Measurements from ENCODE around the gene EXOSC2. TPM values are rescaled to one million over a fixed set of nuclear protein-coding genes. Genes with fewer than 3 reads are reported as not detected.
A peak's percentile ranks its signal among the peaks of the same experiment; 100 is the strongest.

Gene EXOSC2
- total RNA-seq, 2 experiments from 2014 or later, result 77.3 to 80.5 TPM

DNA sequence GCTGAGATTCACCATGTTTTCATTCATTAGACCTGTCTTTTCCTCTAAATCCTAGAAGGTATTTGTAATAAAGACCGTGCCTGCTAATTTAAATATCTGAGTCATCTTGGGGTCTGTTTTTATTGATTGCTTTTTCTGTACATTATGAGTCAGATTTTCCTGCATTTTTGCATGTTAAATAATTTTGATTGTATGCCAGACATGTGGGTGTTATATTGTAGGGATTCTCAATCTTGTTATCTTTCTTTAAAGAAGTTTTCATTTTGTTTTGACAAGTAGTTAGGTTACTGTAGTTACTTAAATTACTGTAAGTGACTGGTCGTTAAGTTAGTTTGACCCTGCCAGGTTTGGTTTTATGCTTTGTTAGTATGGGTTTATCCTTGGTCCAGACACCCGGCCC is 35.1 kb downstream of the EXOSC2 start:
- POLR2A ChIA-PET, result no interaction called here
- CTCF ChIA-PET, result no interaction called here
- H3K36me3 Mint-ChIP-seq, result no peaks in the 10 kb centered on the region
- H3K9me3 Mint-ChIP-seq, result no peaks in the 10 kb centered on the region
- H3K4me3 Mint-ChIP-seq, result no peak overlapping the region
- intact Hi-C loops (cut with micrococcal nuclease), result no loop called here
- peaks cover 17% of the 10 kb centered on the region for H3K4me1 Mint-ChIP-seq (ENCODE audit: low read depth)
- H3K27me3 Mint-ChIP-seq, result no peaks in the 10 kb centered on the region
- DNase-seq, result no peak
- no peak overlapping the region for H3K27ac Mint-ChIP-seq

DNA sequence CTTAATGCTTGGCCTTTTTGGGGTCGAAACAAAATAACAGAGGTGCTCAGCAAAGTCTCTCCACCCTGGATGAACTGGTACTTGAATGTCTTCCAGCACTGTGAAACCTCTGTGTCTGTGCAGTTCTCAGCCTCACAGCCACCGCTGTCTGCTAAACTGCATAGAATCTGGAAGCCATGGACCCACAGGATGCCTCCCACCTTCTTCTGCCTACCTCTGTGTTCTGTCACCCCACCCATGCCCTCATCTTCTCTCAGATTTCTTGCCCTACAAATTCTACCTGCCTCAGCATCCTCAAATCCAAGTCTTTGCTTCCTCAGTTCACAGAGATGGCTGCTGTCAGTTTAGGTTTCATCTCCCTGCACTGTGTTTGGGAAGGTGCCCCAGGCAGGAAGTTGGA is 35.6 kb downstream of the EXOSC2 start:
- no peaks in the 10 kb centered on the region for H3K27me3 Mint-ChIP-seq
- ChIA-PET POLR2A (no interaction called here), CTCF (no interaction called here)
- DNase-seq, result no peak
- no peak overlapping the region for H3K27ac Mint-ChIP-seq
- intact Hi-C loops (cut with micrococcal nuclease), result no loop called here
- H3K4me1 Mint-ChIP-seq (ENCODE audit: low read depth), result peaks cover 19% of the 10 kb centered on the region
- H3K9me3 Mint-ChIP-seq, result no peaks in the 10 kb centered on the region
- H3K4me3 Mint-ChIP-seq, result no peak overlapping the region
- H3K36me3 Mint-ChIP-seq, result no peaks in the 10 kb centered on the region

- intact Hi-C loops (cut with micrococcal nuclease), result no loop called here
- CTCF ChIA-PET, result interaction anchor here (0.6 to 2.0 kb wide), 5 partner anchors 12 to 40 kb away, joined by 3 to 15 read pairs (median 3); no protein-coding TSS in a partner anchor
- Mint-ChIP-seq H3K36me3 (no peaks in the 10 kb centered on the region), H3K27ac (no peak overlapping the region), H3K27me3 (no peaks in the 10 kb centered on the region), H3K9me3 (no peaks in the 10 kb centered on the region), H3K4me3 (no peak overlapping the region), H3K4me1 (ENCODE audit: low read depth) (peaks cover 19% of the 10 kb centered on the region)
- DNase-seq, result no peak
- POLR2A ChIA-PET, result interaction anchor here (0.6 to 0.7 kb wide), 3 partner anchors 14 to 680 kb away, joined by 3 read pairs; no protein-coding TSS in a partner anchor
These were observed 37.8 kb downstream of the EXOSC2 start for GRCh38 chr9:130731355-130731754.

DNA sequence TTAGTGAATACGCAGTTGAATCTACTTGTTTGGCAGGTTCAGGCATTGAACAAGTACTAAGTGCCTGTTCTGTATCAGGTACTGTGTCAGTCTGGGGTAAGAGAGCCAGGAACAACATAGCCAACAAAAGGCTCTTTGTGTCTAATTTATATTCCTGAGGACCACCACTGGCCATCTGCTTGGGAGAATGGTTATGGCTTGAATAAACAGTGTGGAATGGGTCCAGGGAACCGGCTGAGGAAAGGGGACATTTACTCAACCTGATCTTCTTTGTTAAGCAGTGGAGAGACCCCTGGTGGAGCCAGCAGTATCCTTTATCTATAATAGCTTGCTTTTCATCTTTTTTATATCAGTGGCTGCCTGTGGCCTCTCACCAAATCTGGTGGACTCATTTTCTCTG is 38.6 kb downstream of the EXOSC2 start:
- no peak overlapping the region for H3K4me3 Mint-ChIP-seq
- H3K36me3 Mint-ChIP-seq, result no peaks in the 10 kb centered on the region
- intact Hi-C loops (cut with micrococcal nuclease), result no loop called here
- DNase-seq, result no peak
- H3K9me3 Mint-ChIP-seq, result no peaks in the 10 kb centered on the region
- CTCF ChIA-PET, result interaction anchor here (1.1 to 2.0 kb wide), 3 partner anchors 25 to 39 kb away, joined by 3 to 15 read pairs (median 3); no protein-coding TSS in a partner anchor
- POLR2A ChIA-PET, result no interaction called here
- no peaks in the 10 kb centered on the region for H3K27me3 Mint-ChIP-seq
- H3K4me1 Mint-ChIP-seq (ENCODE audit: low read depth), result peaks cover 19% of the 10 kb centered on the region
- H3K27ac Mint-ChIP-seq, result no peak overlapping the region

DNA sequence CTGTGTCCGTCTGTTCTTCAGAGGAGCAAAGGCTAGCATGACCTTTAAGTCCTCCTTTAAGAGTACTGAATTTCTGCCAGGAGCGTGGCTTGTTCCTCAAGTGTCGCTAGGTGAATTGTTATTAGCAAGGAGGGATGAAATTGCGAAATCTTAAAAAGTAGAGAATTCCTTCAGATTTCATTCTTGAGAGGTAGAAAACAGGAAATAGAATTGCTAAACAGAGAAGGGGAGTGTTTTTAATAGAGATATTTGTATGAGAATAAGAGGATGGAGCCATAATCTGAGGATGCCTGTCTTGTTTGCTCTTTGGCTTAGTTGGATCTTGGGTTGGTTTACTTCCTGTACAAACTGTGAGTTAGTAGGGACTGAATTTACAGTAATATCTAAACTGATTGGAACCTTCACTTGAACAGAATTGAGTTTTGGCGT is 39.2 kb downstream of the EXOSC2 start:
- no peaks in the 10 kb centered on the region for H3K9me3 Mint-ChIP-seq
- H3K36me3 Mint-ChIP-seq, result no peaks in the 10 kb centered on the region
- intact Hi-C loops (cut with micrococcal nuclease), result no loop called here
- H3K27ac Mint-ChIP-seq, result no peak overlapping the region
- ChIA-PET POLR2A (no interaction called here), CTCF (interaction anchor here (2.0 kb wide), 1 partner anchor 31 kb away, joined by 15 read pairs; no protein-coding TSS in a partner anchor)
- H3K4me1 Mint-ChIP-seq (ENCODE audit: low read depth), result peaks cover 19% of the 10 kb centered on the region
- H3K27me3 Mint-ChIP-seq, result no peaks in the 10 kb centered on the region
- no peak for DNase-seq
- H3K4me3 Mint-ChIP-seq, result no peak overlapping the region

DNA sequence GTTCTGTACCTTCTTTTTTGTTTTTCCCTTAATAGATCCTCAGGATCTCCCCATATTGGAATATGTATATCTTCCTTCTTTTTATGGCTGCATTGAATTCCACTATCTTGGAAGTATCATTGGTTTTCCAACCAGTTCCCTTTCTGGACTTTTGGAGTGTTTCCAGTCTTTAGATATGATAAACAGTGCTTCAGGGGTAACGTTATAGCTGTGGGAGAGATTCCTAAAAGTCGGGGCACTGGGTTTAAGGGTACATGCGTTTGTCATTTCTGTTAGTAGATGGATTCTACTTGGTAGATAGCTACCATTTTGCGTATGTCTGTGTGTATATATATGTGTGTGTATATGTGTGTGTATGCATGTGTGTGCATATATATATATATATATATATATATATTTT is 42.0 kb downstream of the EXOSC2 start:
- H3K9me3 Mint-ChIP-seq, result no peaks in the 10 kb centered on the region
- no peak overlapping the region for H3K4me3 Mint-ChIP-seq
- H3K27me3 Mint-ChIP-seq, result no peaks in the 10 kb centered on the region
- no peak overlapping the region for H3K27ac Mint-ChIP-seq
- intact Hi-C loops (cut with micrococcal nuclease), result no loop called here
- H3K4me1 Mint-ChIP-seq (ENCODE audit: low read depth), result peaks cover 7% of the 10 kb centered on the region
- POLR2A ChIA-PET, result no interaction called here
- CTCF ChIA-PET, result interaction anchor here (1.1 kb wide), 1 partner anchor 34 kb away, joined by 5 read pairs; no protein-coding TSS in a partner anchor
- no peak for DNase-seq
- no peaks in the 10 kb centered on the region for H3K36me3 Mint-ChIP-seq

- ChIA-PET POLR2A (no interaction called here), CTCF (no interaction called here)
- Mint-ChIP-seq H3K4me3 (no peak overlapping the region), H3K27ac (no peak overlapping the region), H3K4me1 (ENCODE audit: low read depth) (peaks cover 11% of the 10 kb centered on the region), H3K9me3 (no peaks in the 10 kb centered on the region), H3K36me3 (no peaks in the 10 kb centered on the region), H3K27me3 (no peaks in the 10 kb centered on the region)
- intact Hi-C loops (cut with micrococcal nuclease), result no loop called here
- DNase-seq, result no peak
These were observed 43.3 kb downstream of the EXOSC2 start for GRCh38 chr9:130736834-130737233.

- H3K36me3 Mint-ChIP-seq, result no peaks in the 10 kb centered on the region
- no peak overlapping the region for H3K4me3 Mint-ChIP-seq
- ChIA-PET POLR2A (no interaction called here), CTCF (no interaction called here)
- H3K27ac Mint-ChIP-seq, result no peak overlapping the region
- H3K4me1 Mint-ChIP-seq (ENCODE audit: low read depth), result peaks cover 7% of the 10 kb centered on the region
- H3K9me3 Mint-ChIP-seq, result no peaks in the 10 kb centered on the region
- intact Hi-C loops (cut with micrococcal nuclease), result no loop called here
- no peak for DNase-seq
- H3K27me3 Mint-ChIP-seq, result no peaks in the 10 kb centered on the region
These were observed 44.7 kb downstream of the EXOSC2 start for GRCh38 chr9:130738281-130738680.

DNA sequence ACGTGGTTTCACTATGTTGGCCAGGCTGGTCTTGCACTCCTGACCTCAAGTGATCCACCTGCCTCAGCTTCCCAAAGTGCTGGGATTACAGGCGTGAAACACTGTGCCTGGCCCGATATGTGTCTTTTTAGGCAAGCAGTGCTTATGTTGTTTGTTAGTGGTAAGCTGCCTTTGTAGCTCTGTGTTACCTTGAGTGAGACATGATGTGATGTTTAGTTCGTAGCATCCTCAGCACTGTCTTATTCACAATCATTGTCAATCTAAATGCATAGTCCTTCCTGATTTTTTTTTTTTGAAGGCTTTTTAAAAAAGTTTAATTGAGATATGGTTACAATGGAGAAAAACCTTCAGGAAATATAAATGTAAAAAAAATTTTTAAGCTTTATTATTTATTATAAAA is 45.5 kb downstream of the EXOSC2 start:
- H3K4me3 Mint-ChIP-seq, result no peak overlapping the region
- peaks cover 4% of the 10 kb centered on the region for H3K4me1 Mint-ChIP-seq (ENCODE audit: low read depth)
- ChIA-PET CTCF (no interaction called here), POLR2A (no interaction called here)
- H3K27ac Mint-ChIP-seq, result no peak overlapping the region
- no peak for DNase-seq
- no peaks in the 10 kb centered on the region for H3K27me3 Mint-ChIP-seq
- intact Hi-C loops (cut with micrococcal nuclease), result no loop called here
- H3K36me3 Mint-ChIP-seq, result no peaks in the 10 kb centered on the region
- H3K9me3 Mint-ChIP-seq, result no peaks in the 10 kb centered on the region

DNA sequence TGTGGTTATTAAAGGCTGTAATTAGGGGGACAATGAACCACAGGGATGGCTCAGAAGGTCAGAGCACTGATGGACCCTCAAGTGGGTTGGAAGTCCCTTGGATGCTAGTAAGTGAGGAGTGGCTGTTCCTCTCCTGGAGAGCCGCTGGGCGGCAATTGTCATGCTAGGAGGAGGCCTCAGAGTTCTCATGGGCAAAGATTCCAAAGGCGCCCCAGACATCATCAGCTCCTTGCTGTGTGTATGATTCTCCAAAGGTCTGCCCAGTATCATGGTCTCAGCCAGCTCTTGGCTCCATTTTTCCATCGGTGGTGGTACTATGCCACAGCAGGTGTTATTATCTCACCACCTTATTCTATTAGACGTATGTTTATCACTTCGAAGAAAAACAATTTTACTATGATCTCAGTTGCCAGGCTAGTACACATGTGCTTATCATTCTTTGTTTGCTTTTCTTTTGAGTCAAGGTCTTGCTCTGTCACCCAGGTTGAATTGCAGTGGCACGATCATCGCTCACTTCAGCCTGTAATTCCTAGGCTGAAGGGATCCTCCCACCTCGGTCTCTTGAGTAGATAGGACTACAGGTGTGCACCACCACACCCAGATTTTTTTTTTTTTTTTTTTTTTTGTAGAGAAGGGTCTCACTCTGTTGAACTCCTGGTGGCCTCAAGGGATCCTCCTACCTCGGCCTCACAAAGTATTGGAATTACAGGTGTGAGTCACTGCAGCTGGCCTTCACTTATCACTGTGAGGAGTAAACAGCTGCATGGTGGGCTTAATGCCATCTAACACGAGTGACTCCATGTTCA is 46.8 kb downstream of the EXOSC2 start:
- Mint-ChIP-seq H3K27ac (no peak overlapping the region), H3K27me3 (no peaks in the 10 kb centered on the region), H3K36me3 (no peaks in the 10 kb centered on the region), H3K4me1 (ENCODE audit: low read depth) (peaks cover 4% of the 10 kb centered on the region), H3K4me3 (no peak overlapping the region), H3K9me3 (no peaks in the 10 kb centered on the region)
- ChIA-PET CTCF (no interaction called here), POLR2A (no interaction called here)
- intact Hi-C loops (cut with micrococcal nuclease), result no loop called here
- DNase-seq, result no peak

DNA sequence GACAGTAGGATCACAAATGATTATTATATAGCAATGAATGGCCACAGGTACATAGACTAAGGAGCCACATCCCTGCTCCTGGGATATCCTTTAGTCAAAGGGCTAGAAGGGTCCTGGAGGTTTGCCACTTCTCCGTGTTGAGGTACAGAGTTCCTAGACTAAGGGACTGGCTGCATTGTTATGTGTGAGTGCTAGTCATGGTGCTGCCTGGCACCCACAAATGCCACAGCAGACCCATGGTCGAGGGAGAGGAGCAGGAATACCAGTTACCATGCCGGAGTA is 47.4 kb downstream of the EXOSC2 start:
- CTCF ChIA-PET, result no interaction called here
- POLR2A ChIA-PET, result no interaction called here
- Mint-ChIP-seq H3K36me3 (no peaks in the 10 kb centered on the region), H3K4me3 (no peak overlapping the region), H3K27ac (no peak overlapping the region), H3K4me1 (ENCODE audit: low read depth) (peaks cover 4% of the 10 kb centered on the region), H3K9me3 (no peaks in the 10 kb centered on the region), H3K27me3 (no peaks in the 10 kb centered on the region)
- intact Hi-C loops (cut with micrococcal nuclease), result no loop called here
- no peak for DNase-seq

- Mint-ChIP-seq H3K27me3 (no peaks in the 10 kb centered on the region), H3K9me3 (no peaks in the 10 kb centered on the region), H3K4me3 (no peak overlapping the region), H3K4me1 (ENCODE audit: low read depth) (peaks cover 4% of the 10 kb centered on the region), H3K36me3 (no peaks in the 10 kb centered on the region), H3K27ac (no peak overlapping the region)
- ChIA-PET CTCF (interaction anchor here (0.9 to 1.7 kb wide), 2 partner anchors 35 to 41 kb away, joined by 3 to 4 read pairs; no protein-coding TSS in a partner anchor), POLR2A (no interaction called here)
- intact Hi-C loops (cut with micrococcal nuclease), result no loop called here
- peak; percentile 15 for DNase-seq
These were observed 48.4 kb downstream of the EXOSC2 start for GRCh38 chr9:130741831-130742449.

GRCh38 chr9:130743656-130744055 is 50.1 kb downstream of the EXOSC2 start:
- Mint-ChIP-seq H3K4me3 (no peak overlapping the region), H3K4me1 (ENCODE audit: low read depth) (peaks cover 4% of the 10 kb centered on the region), H3K27me3 (no peaks in the 10 kb centered on the region), H3K9me3 (no peaks in the 10 kb centered on the region), H3K36me3 (no peaks in the 10 kb centered on the region), H3K27ac (no peak overlapping the region)
- ChIA-PET POLR2A (no interaction called here), CTCF (interaction anchor here (0.6 kb wide), 1 partner anchor 12 kb away, joined by 3 read pairs; no protein-coding TSS in a partner anchor)
- no peak for DNase-seq
- intact Hi-C loops (cut with micrococcal nuclease), result no loop called here

Data from activated CD4-positive, alpha-beta memory T cell treated with anti-CD3 and anti-CD28 coated beads for 36 hours (primary cell).